Kidney capillary endothelial cell (primary cell): ENCODE data around the gene GALNT16.
"Not testable (repeated sequence)": the region's sequence is repeated elsewhere in the genome, so short reads cannot be mapped to it uniquely, and the experiment has no call there.

ENCODE experiments used
- DNase-seq: peaks from one replicate; pipeline ENCODE4 v3.0.0-alpha.2; 2018; ENCODE audit warnings: low spot score

Gene GALNT16

DNA sequence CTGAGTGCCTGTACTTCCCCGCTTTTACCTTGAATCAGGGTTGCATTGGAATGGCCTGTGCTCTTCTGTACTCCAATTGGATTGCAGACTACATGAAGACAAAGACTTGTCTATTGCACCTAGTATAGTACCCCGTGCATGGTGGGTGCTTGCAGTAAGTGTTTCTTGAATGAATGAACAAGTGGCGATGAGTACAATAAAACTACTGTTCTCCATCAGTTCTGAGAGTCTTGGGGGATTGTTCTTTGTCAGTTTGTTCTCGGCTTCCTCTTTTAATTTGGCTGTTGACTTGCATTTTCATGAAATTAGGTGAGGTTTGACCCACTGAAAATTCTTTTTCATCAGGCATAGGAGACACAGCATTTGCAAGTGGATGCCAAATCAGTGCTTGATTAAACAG, 104.0 kb downstream of the GALNT16 start:
- DNase-seq: no peak

DNA sequence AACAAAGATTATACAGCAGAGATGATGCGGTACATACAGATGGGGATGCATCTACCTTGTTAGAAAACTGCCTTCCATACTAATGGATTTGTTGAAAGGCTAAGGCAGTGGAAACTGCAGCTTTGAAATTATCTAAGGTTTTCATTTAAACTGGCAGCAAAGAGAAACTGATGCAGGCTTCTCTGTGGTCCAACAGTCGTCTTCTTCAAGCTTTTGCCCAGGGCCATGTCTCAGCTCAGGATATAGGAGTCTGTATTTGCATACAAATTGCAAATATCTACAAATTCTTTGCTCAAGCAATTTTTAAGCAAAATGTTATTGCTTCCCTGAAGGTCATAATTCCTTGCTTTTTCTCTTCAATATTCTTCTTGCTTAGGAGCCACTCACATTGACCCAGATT, 104.4 kb downstream of the GALNT16 start:
- DNase-seq: no peak

DNA sequence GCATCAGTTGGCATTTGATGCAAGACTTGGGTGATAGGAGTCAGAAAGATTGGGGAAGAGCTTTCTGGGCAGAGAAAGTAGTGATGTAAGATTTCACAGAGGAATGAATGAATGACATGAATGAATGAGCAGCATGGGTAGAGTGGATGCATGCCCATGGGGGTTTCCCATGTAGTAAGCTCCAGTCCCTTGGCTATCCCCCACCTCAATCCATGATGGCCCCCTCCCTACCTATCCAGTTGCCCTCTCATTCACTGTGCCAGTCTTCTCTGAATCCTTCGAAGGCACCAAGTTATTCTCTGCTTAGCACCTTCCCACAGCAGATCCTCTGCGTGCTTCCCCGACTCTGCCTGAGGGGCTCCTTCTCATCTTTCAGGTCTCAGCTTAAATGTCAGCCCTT, 106.1 kb downstream of the GALNT16 start:
- DNase-seq: no peak

DNA sequence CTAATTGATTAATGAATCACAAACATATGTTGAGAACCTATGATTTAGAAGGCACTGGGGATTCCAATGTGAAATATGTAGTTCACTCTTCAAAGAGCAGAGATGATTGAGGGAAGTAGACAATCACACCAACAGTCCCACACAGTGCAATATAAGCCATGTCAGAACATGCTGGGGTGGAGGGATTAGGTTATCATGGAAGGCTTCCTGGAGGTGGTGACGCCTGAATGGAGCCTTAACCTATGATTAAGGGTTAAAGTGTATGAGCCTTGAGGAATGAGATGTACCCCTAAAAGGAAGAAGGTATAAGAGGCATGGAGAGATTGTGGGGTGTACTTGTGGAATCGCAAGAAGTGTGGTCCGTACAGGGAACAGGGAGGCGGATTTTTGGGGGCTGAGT, 106.8 kb downstream of the GALNT16 start:
- no peak for DNase-seq

DNA sequence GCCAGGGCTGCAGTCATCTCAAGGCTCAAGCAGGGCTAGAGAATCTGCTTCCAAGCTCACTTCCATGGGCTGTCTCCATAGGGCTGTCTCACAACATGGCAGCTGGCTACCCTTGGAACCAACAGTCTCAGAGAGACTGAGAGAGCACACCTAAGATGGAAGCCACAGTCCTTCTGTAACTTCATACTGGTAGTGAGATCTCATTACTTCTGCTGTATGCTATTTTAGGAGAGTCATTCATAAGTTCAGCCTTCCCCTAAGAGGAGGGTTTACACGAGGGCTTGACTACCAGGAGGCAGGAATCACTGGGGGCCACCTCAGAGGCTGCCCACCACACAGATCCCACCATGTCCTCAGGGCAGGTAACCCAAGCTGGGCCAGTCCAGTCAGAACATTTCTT, 108.4 kb downstream of the GALNT16 start:
- DNase-seq: no peak

DNA sequence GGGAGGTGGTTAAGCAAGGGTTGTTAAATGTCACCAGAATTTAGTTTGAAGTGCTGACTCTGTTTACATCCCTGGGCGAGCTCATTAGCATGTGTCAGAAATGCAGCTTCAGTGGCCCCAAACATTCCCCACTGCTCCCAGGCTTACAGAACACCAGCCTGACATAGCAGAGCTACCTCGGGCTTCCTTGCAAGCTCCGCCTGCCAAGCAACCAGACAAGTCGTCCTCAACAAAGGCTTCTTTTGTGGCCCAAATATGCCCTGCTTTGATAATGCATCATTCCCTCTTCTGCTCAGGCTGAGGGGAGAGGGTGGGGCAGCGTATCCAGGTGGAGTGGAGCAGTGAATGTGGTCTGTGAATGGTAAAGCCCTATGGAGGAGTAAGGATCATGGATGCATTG, 110.1 kb downstream of the GALNT16 start:
- DNase-seq: no peak

DNA sequence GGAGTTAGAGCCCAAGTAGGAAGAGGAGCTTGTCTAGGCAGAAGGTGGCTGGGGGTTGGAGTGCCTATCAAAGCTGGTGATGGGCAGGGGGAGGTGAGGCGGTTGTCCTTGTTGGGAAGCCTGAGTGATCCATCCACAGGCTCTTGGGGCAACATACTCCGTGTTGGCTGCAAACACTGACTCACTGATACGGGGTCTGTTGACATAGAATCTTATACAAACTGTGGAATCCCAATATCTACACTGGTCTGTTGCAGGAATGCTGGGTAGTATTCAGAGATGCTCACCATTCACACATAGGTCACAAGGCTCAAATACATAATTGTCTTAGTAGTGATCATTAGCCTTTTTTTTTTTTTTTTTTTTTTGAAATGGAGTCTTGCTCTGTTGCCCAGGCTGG, 112.2 kb downstream of the GALNT16 start:
- DNase-seq: no peak

DNA sequence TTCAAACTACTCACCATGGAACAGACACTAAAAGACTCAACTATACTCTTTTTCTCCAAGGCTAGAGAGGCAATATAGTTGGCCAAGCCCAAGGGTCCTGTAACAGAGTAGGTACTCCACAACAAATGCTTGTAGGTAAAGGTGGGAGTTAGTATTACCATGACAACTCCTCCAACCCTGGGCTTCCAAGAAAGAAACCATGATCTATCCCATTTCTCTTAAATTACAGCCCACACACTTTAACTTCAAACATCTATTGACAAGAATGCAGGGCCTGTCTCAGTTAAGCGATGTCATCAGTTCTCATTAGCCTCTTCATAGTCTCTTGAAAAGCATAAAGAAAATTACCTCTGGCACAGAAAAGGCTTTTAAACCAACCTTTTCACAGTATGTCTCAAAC, 113.1 kb downstream of the GALNT16 start:
- DNase-seq: no peak

DNA sequence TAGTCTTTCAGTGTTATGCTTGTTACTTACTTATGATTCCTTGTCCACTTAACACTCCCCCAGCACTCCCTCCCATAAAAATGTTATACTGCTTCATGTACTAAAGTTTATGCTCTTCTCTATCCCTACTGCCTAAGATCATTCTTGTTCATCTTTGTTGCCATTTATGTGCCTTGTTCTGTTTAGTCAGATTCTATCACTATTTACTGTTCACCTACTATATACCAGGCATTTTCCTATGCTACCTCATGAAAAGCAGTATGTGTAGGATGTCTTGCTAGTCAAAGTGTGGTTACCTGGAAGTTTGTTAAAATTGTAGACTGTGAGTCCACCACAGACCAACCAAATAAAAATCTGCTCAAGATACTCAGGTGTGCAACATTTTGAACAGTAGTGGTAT, 114.3 kb downstream of the GALNT16 start:
- DNase-seq: no peak

DNA sequence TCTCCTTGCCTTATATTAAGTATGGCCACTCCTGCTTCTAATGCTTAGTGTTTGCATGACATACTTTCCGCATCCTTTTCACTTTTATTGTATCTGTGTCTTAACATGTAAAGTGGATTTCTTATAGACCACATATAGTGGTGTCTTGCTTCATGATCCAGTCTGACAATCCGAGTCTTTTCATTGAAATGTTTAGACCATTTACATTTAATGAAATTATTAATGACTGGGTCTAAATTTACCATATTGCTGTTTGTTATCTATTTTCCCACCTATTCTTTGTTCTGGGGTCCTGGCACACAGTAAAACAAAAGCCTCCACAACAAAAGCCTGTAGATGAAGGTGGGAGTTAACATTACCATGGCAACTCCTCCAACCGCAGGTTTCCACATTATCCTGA, 115.2 kb downstream of the GALNT16 start:
- DNase-seq: no peak

DNA sequence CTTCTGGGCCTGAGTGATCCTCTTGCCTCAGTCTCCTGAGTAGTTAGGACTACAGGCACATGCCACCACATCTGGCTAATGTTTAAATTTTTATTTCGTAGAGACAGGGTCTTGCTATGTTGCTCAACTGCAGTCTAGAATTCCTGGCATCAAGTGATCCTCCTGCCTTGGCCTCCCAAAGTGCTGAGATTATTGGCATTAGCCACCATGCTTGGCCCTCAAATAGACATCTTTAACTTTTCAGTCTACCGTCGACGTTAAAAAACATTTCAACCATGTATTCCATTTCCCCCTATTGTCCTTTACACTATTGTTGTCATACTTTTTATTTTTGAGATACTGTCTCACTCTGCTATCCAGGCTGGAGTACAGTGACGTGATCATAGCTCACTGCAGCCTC, 115.8 kb downstream of the GALNT16 start:
- DNase-seq: no peak

DNA sequence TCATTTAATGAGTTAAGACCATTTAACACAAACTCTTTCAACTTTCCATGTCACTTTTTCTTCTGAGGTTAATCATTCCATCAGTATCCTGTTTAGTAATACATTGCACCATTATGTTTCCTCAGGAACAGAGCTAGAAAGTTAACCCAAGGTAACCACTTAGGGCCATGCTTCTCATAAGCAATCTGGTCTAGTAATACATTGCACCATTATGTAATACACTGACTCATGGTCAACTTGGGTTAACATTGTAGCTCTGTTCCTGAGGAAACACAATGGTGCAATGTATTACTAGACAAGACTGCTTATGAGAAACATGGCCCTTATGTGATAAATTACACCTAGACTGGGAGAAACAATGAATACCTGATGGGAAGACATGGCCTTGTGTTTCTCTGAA, 116.5 kb downstream of the GALNT16 start:
- no peak for DNase-seq

DNA sequence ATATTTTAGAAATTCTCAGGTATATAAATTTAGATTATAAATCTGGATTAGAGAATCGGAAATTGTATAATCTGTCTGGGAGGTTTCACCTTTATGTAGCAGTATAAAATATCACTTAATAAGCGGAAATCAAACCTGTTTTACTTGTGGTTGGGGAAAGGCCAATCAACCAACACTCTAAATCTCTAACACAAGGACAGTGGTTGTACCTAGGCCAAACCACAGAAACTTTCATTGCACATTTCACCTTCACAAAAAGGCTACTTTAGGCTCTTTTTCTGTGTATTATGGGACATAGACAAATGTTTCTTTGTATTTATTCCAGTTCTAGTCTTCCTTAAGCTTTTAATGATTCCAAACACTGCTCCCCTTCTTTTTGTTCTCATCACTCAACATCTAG, 118.3 kb downstream of the GALNT16 start:
- DNase-seq: no peak

DNA sequence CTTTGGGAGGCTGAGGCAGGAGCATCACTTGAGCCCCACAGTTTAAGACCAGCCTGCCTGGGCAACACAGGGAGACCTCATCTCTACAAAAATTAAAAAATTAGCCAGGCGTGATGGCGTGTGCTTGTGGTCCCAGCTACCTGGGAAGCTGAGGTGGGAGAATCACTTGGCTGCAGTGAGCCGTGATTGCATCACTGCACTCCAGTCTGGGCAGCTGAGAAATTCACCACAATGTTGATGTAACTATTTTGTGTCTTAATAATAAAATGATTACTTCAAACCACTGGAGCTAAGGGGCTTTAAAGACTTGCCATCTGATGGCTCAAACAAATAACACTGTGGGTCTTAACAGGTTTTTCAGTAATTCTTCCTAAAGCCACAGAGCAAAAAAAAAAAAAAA, 127.4 kb downstream of the GALNT16 start:
- no peak for DNase-seq

DNA sequence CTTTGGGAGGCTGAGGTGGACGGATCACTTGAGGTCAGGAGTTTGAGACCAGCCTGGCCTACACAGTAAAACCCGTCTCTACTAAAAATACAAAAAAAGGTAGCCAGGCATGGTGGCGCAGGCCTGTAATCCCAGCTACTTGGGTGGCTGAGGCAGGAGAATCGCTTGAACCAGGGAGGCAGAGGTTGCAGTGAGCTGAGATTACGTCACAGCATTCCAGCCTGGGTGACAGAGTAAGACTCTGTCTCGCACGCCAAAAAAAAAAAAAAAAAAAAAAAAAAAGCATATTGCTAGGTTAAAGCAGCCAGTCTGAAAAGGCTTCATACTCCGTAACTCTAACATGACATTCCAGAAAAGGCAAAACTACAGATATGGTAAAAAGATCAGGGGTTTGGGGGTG, 131.4 kb downstream of the GALNT16 start:
- not testable (repeated sequence) for DNase-seq

DNA sequence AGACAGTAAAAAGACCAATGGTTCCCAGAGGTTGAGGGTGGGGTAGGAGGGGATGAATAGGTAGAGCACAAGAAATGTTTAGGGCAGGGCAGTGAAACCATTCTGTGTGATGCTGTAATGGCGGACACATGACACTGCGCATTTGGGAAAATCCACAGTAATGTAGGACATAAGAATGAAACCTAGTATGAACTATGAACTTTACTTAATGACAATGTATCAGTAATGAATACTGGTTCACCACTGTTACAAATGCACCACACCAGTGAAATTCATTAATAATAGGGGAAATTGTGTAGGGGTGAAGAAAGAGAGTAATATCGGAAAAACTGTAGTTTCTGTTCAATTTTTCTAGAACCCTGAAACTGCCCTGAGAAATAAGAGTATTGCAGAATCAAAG, 132.5 kb downstream of the GALNT16 start:
- DNase-seq: no peak

DNA sequence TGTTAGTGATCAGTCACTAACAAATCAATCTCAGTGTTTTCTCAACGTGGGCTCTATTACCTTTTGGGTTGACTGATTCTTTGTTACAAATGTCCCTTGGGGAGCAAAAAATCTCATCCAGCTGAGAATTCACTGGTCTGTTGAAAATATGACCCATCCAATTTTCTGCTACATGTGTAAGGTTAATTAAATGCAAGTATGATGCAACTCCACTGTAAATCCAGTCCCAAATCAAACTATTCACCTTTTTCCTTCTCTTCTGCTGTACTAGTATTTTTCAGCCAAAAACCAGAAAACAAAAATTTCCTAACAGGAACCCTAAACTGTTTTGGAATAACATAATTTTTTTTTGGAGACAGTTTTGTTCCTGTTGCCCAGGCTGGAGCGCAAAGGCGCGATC, 136.0 kb downstream of the GALNT16 start:
- no peak for DNase-seq

DNA sequence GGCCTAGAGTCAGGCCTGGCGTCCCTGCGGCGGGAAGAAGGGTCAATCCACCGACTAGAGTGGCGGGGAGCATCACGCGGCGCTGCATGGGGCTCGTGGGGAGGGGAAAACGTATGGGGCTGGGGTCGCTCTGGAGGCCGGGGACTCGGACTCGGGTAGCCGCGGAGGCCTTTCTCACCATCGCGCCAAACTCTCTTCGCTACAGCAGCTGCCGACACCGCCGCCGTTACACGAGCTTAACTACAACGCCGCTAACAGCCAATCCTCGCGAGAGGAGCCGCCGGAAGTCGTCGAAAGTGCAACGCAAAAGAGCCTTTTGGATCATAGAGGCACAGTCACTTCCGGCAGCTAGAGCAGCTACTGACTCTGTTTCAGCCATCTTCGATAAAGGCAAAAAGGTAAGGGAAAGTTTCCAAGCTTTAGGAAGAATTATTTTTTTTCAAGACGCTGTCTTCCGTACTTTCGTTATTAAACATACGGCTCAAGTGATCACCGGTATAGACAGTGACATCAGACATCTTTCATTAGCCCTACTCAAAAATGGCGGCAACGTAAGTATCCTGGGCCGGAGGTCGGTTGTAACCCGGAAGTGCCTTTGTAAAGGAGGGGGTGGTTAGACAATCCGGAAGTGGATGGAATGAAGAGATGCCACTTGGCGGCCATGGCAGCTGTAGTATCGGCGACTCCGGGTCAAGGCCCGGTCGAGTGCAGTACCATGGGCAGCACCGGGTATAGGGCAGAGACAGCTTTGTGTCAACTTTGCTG, 138.3 kb downstream of the GALNT16 start, which contains the start of the genes ERH and SLC39A9:
ERH (minus strand) TSS at position 247 of the 765 bp plus-strand sequence; CDS start at position 181, 66 bp downstream.
SLC39A9 (plus strand) TSS at position 640 of the 765 bp plus-strand sequence. CDS start 678 bp downstream, outside the sequence.
- DNase-seq: peak; percentile 98

DNA sequence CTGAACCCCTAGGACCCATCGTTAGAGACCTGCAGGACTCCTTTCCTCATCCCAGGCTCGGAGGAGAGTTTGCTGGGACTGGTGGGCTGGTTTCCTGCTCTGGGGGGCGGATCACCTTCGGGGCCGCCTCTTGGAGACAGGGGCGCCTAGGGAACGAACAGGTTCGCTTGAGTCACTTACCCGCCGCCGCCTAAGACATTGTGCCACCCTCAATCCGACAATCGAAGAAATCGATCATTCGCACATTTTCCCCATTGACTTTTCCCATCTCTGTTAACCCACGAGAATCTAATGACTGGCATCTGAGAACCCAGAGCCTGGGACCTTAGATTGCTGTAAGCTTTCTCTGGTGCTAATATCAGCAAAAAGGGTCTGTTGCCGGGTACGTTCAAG, 138.9 kb downstream of the GALNT16 start:
- DNase-seq: no peak

DNA sequence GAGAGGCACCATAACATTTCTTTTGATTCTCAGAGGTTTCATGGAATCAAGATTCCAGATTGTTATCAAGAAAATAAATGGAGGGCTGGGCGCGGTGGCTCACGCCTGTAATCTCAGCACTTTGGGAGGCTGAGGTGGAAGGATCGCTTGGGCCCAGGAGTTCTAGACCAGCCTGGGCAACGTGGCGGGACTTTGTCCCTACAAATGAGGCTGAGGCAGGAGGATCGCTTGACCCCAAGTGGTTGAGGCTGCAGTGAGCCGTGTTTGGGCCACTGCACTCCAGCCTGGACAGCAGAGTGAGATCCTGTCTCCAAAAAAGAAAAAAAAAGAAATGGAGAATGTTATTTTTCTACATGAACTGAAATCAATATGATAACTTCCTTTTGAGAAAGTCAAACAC, 139.8 kb downstream of the GALNT16 start:
- DNase-seq: no peak

DNA sequence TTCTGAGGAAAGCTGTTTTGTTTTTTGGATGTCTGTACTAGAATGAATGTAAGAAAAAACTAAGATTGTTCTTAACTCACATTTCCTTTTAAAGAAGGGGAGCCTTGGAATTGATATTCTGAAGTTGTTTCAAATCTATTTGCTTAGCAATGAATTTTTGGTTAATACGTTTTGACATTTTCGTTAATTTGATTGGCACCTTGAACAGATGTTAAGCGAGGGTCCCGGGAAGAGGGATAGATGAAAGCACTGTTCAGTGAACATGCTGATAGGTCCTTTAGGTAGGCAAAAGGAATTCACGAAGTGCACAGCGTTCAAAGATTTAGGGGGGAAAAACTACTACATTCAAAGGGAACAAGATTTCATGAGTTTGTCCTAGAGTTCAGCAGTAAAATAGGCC, 140.2 kb downstream of the GALNT16 start:
- DNase-seq: no peak

DNA sequence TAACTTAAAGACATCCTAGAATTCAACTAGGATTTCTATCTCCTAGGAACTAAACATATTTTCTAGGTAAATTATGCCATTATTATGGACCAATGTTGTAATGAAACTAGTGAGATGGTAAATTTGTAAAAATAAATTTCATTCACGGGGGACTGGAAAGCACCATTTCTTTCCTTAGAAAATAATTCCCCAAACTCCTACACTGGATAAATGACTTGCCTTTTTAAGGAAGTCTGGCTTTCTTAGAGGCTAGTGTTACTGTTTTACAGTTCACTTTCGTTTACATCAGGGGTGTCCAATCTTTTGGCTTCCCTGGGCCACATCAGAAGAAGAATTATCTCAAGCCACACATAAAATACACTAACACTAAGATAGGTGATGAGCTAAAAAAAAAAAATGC, 141.9 kb downstream of the GALNT16 start:
- no peak for DNase-seq

DNA sequence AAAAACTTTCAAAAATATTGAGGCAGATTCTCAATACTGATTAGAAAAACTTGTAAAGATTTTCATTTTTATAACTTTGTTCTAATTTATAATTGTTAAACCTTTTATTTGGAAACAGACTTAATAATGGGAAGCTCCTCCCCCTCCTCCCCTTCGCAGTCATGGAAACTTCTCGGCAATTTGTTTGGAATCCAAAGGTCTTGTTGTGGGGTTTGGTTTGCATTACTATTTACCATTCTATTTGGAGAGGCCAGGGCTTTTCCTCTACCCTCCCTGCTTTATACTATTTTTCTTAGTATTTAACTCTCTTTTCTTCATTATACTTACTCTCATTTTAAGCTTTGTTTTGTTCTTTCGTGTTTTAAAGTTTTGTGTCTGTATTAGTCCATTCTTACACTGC, 144.5 kb downstream of the GALNT16 start:
- no peak for DNase-seq

DNA sequence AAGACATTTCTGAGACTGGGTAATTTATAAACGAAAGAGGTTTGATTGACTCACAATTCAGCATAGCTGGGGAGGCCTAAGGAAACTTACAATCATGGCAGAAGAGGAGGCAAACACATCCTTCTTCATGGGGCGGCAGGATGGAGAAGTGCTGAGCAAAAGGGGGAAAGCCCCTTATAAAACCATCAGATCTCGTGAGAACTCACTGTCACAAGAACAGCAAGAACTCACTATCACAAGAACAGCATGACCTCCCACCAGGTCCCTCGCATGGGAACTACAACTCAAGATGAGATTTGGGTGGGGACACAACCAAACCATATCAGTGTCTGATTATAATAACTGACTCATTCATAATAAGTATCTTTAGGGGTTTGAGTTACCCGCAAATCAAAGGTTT, 144.9 kb downstream of the GALNT16 start:
- no peak for DNase-seq
